Parathyroid adenoma (tissue), 2 donors: Measurements from ENCODE around the gene PPM1H.

Experiments used
- H2AFZ ChIP-seq: fragments of 300-600 bp; sonication (generic); one replicate; pipeline ENCODE4 v1.7.0; 2017; ENCODE audit warnings: antibody characterized with exemption, mild to moderate bottlenecking
- H3K27ac ChIP-seq: fragments of 300-600 bp; sonication (generic); one replicate; pipeline ENCODE4 v1.7.0; 2017
- H3K27me3 ChIP-seq: fragments of 300-600 bp; sonication (generic); one replicate; pipeline ENCODE4 v1.7.0; 2017; ENCODE audit warnings: low read length; ENCODE audit not compliant: control insufficient read depth, insufficient read depth
- H3K36me3 ChIP-seq: fragments of 300-600 bp; sonication (generic); one replicate; pipeline ENCODE4 v1.7.0; 2017; ENCODE audit warnings: low read length; ENCODE audit not compliant: control insufficient read depth, insufficient read depth
- H3K4me1 ChIP-seq: fragments of 300-600 bp; sonication (generic); one replicate; pipeline ENCODE4 v1.7.0; 2017; ENCODE audit warnings: control low read depth
- H3K4me2 ChIP-seq: fragments of 300-600 bp; sonication (generic); one replicate; pipeline ENCODE4 v1.7.0; 2017; ENCODE audit warnings: low read length
- H3K4me3 ChIP-seq: fragments of 300-600 bp; sonication (generic); one replicate; pipeline ENCODE4 v1.7.0; 2017; ENCODE audit warnings: low read depth, low read length
- H3K79me2 ChIP-seq: fragments of 300-600 bp; sonication (generic); one replicate; pipeline ENCODE4 v1.7.0; 2017; ENCODE audit warnings: control low read depth
- H3K9ac ChIP-seq: fragments of 300-600 bp; sonication (generic); one replicate; pipeline ENCODE4 v1.7.0; 2017; ENCODE audit warnings: mild to moderate bottlenecking
- H3K9me3 ChIP-seq: fragments of 300-600 bp; sonication (generic); one replicate; pipeline ENCODE4 v1.7.0; 2017; ENCODE audit warnings: low read length; ENCODE audit not compliant: control insufficient read depth
- TF ChIP-seq, protein P1 (sequence below): fragments of 300-600 bp; sonication (generic); IDR thresholded peaks from one replicate; pipeline ENCODE4 v1.7.0; 2017; ENCODE audit warnings: antibody characterized with exemption, mild to moderate bottlenecking
- donor health status: primary hyperparathyroidism.

Gene PPM1H

GRCh38 chr12:62654326-62655241 is 280.4 kb downstream of the PPM1H start:
- no peaks in the 10 kb centered on the region for H3K27me3 ChIP-seq
- no peak overlapping the region for H3K4me2 ChIP-seq
- H3K27ac ChIP-seq, result no peak overlapping the region
- no peak overlapping the region for H3K4me3 ChIP-seq
- no peak overlapping the region for H3K9ac ChIP-seq
- H3K79me2 ChIP-seq, result no peaks in the 10 kb centered on the region
- H2AFZ ChIP-seq, result no peak overlapping the region
- no peaks in the 10 kb centered on the region for H3K9me3 ChIP-seq
- H3K36me3 ChIP-seq, result no peaks in the 10 kb centered on the region
- H3K4me1 ChIP-seq, result peaks cover 12% of the 10 kb centered on the region
- TF ChIP-seq, protein P1, sequence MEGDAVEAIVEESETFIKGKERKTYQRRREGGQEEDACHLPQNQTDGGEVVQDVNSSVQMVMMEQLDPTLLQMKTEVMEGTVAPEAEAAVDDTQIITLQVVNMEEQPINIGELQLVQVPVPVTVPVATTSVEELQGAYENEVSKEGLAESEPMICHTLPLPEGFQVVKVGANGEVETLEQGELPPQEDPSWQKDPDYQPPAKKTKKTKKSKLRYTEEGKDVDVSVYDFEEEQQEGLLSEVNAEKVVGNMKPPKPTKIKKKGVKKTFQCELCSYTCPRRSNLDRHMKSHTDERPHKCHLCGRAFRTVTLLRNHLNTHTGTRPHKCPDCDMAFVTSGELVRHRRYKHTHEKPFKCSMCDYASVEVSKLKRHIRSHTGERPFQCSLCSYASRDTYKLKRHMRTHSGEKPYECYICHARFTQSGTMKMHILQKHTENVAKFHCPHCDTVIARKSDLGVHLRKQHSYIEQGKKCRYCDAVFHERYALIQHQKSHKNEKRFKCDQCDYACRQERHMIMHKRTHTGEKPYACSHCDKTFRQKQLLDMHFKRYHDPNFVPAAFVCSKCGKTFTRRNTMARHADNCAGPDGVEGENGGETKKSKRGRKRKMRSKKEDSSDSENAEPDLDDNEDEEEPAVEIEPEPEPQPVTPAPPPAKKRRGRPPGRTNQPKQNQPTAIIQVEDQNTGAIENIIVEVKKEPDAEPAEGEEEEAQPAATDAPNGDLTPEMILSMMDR, result no peak

DNA sequence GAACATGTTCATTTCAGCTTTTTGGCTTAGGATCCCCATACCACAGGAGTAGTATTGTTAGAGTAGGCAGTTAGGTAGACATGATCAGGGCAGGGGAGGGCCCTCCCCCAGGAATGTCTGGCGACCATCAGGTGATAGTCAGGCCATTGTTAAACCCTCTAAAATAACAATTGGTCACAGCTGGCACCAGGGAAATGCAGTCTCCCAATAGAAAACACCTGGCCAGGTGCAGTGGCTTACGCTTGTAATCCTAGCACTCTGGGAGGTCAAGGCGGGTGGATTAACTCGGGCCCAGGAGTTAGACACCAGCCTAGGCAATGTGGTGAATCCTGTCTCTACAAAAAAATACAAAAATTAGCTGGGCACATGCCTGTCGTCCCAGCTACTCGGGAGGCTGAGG is 281.2 kb downstream of the PPM1H start:
- H2AFZ ChIP-seq, result no peak overlapping the region
- H3K9me3 ChIP-seq, result no peaks in the 10 kb centered on the region
- TF ChIP-seq, protein P1, result no peak
- peaks cover 12% of the 10 kb centered on the region for H3K4me1 ChIP-seq
- no peaks in the 10 kb centered on the region for H3K27me3 ChIP-seq
- no peak overlapping the region for H3K9ac ChIP-seq
- no peak overlapping the region for H3K4me2 ChIP-seq
- no peaks in the 10 kb centered on the region for H3K36me3 ChIP-seq
- H3K79me2 ChIP-seq, result no peaks in the 10 kb centered on the region
- H3K4me3 ChIP-seq, result no peak overlapping the region
- no peak overlapping the region for H3K27ac ChIP-seq

DNA sequence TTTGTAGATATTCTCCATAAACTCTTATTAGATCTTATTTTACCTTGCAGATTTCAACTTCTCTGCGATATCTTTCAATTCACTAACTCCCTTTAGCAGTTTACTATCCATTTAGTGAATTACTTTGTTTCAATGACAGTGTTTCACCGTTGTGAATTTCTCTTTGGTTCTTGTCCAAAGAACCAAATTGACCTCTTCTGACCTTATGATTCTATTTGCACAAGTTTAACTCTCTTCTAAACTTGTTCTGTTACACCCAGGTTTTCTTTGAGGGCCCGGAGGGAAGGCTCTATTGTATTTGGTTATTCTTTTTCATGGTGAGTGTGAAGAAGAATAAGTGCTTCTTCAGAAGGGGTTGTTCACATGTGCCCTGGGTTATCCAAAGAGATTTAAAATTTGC is 281.6 kb downstream of the PPM1H start:
- H3K27ac ChIP-seq, result no peak overlapping the region
- no peaks in the 10 kb centered on the region for H3K9me3 ChIP-seq
- H3K9ac ChIP-seq, result no peak overlapping the region
- H3K4me1 ChIP-seq, result peaks cover 12% of the 10 kb centered on the region
- H3K4me3 ChIP-seq, result no peak overlapping the region
- H3K36me3 ChIP-seq, result no peaks in the 10 kb centered on the region
- TF ChIP-seq, protein P1, result no peak
- no peak overlapping the region for H3K4me2 ChIP-seq
- no peaks in the 10 kb centered on the region for H3K27me3 ChIP-seq
- H2AFZ ChIP-seq, result no peak overlapping the region
- H3K79me2 ChIP-seq, result no peaks in the 10 kb centered on the region

- Histone ChIP-seq H3K9me3 (no peaks in the 10 kb centered on the region), H3K4me2 (no peak overlapping the region), H3K27ac (no peak overlapping the region), H2AFZ (no peak overlapping the region), H3K4me1 (peaks cover 5% of the 10 kb centered on the region), H3K36me3 (no peaks in the 10 kb centered on the region), H3K27me3 (no peaks in the 10 kb centered on the region), H3K4me3 (no peak overlapping the region), H3K79me2 (no peaks in the 10 kb centered on the region), H3K9ac (no peak overlapping the region)
- TF ChIP-seq, protein P1, result no peak
These were observed 283.8 kb downstream of the PPM1H start for GRCh38 chr12:62651138-62651537.
